AG04450 (cell line): ENCODE measurements around the gene OSBP2. TPM values are rescaled to one million over a fixed set of nuclear protein-coding genes. Genes with fewer than 3 reads are reported as not detected.

ENCODE experiments used
- CTCF ChIA-PET: fragments of 300-600, 350-600 bp; formaldehyde crosslinking; extraction: SDS; loops from one replicate; lab custom pipeline; 2022; ENCODE audit warnings: antibody characterized with exemption, inconsistent platforms; lab: Charles Lee
- POLR2A ChIA-PET: fragments of 350-600 bp; formaldehyde crosslinking; extraction: SDS; loops from one replicate; lab custom pipeline; 2021; ENCODE audit warnings: antibody characterized with exemption, inconsistent platforms; lab: Yijun Ruan, JAX
- DNase-seq: peaks from one replicate; pipeline ENCODE4 v3.0.0-alpha.2; 2011; ENCODE audit warnings: low read depth, low spot score
- H3K27ac ChIP-seq: one replicate; pipeline ENCODE4 v1.5.1; 2012; ENCODE audit warnings: low read depth, low read length, control low read depth
- H3K27me3 ChIP-seq: one replicate; pipeline ENCODE4 v1.6.0; 2012; ENCODE audit warnings: low read length; ENCODE audit not compliant: control insufficient read depth, insufficient read depth
- H3K4me3 ChIP-seq: 2 replicates; pipeline ENCODE4 v1.5.1; 2011; ENCODE audit warnings: mild to moderate bottlenecking, low read depth, low read length, control low read depth
- H3K9me3 ChIP-seq: 2 replicates; pipeline ENCODE4 v1.5.1; 2012; ENCODE audit warnings: low read length; ENCODE audit not compliant: control insufficient read depth, insufficient read depth
- CTCF ChIP-seq: IDR thresholded peaks from 2 replicates; pipeline ENCODE4 v1.5.1; 2011; ENCODE audit warnings: low read depth, low read length, control low read depth, inconsistent platforms
- polyA plus RNA-seq: library from polyadenylated mRNA; depleted of rRNA; stranded (reverse); fragments of >200 nt; gene quantifications from 2 replicates; pipeline ENCODE4 v1.2.3, GENCODE V29; 2011

OSBP2 gene
- polyA plus RNA-seq, 1 experiment: 1.8 TPM

GRCh38 chr22:30823015-30823370 is 128.3 kb downstream of the OSBP2 start:
- DNase-seq: no peak
- CTCF ChIA-PET: no interaction called here
- H3K9me3 ChIP-seq: no peaks in the 10 kb centered on the region
- H3K27me3 ChIP-seq: peaks cover 28% of the 10 kb centered on the region
- no peak overlapping the region for H3K27ac ChIP-seq
- POLR2A ChIA-PET: no interaction called here
- no peak overlapping the region for H3K4me3 ChIP-seq
- no peak for TF ChIP-seq CTCF

- POLR2A ChIA-PET: no interaction called here
These were observed 129.4 kb downstream of the OSBP2 start for GRCh38 chr22:30824096-30824495.

GRCh38 chr22:30824711-30825110 is 130.0 kb downstream of the OSBP2 start:
- no peaks in the 10 kb centered on the region; the same call in 1 of the 2 replicates for H3K9me3 ChIP-seq
- ChIA-PET POLR2A (no interaction called here), CTCF (no interaction called here)
- H3K27me3 ChIP-seq: peaks cover 28% of the 10 kb centered on the region
- no peak overlapping the region for H3K4me3 ChIP-seq
- H3K27ac ChIP-seq: no peak overlapping the region
- no peak for TF ChIP-seq CTCF
- no peak for DNase-seq

More at GRCh38 chr22:30824096-30824495, 129.4 kb downstream of the OSBP2 start:
- Histone ChIP-seq H3K27me3 (peaks cover 28% of the 10 kb centered on the region), H3K4me3 (no peak overlapping the region), H3K9me3 (no peaks in the 10 kb centered on the region; the same call in 1 of the 2 replicates), H3K27ac (no peak overlapping the region)
- CTCF ChIA-PET: no interaction called here
- DNase-seq: no peak
- no peak for TF ChIP-seq CTCF

GRCh38 chr22:30825711-30826505 is 131.2 kb downstream of the OSBP2 start:
- DNase-seq: no peak
- no peak for TF ChIP-seq CTCF
- no peak overlapping the region for H3K4me3 ChIP-seq
- no peaks in the 10 kb centered on the region; the same call in 1 of the 2 replicates for H3K9me3 ChIP-seq
- POLR2A ChIA-PET: no interaction called here
- CTCF ChIA-PET: interaction anchor here (0.6 kb wide), 1 partner anchor 264 kb away, joined by 3 read pairs; no protein-coding TSS in a partner anchor
- H3K27me3 ChIP-seq: peaks cover 26% of the 10 kb centered on the region
- no peak overlapping the region for H3K27ac ChIP-seq

- POLR2A ChIA-PET: no interaction called here
- no peak for DNase-seq
- Histone ChIP-seq H3K4me3 (no peak overlapping the region), H3K27me3 (peaks cover 22% of the 10 kb centered on the region), H3K9me3 (no peaks in the 10 kb centered on the region; the same call in 1 of the 2 replicates), H3K27ac (no peak overlapping the region)
- CTCF ChIA-PET: no interaction called here
- TF ChIP-seq CTCF: no peak
These were observed 132.1 kb downstream of the OSBP2 start for GRCh38 chr22:30826670-30827355.
